D721Med (cell line): ENCODE measurements around the gene ATG9B.

ENCODE experiments used
- DNase-seq: peaks from one replicate; pipeline ENCODE4 v3.0.0; 2011; ENCODE audit warnings: low spot score; ENCODE audit not compliant: insufficient read length
- FAIRE-seq: peaks from 2 replicates; lab custom pipeline; 2011; peaks lifted over from hg19 to GRCh38; lab: Jason Lieb, UNC
- TF ChIP-seq, protein P1 (sequence below): IDR thresholded peaks from 2 replicates; pipeline ENCODE4 v1.5.1; 2012; ENCODE audit warnings: mild to moderate bottlenecking, control low read depth; ENCODE audit not compliant: insufficient read depth; ENCODE audit errors: missing control alignments

Gene ATG9B

DNA sequence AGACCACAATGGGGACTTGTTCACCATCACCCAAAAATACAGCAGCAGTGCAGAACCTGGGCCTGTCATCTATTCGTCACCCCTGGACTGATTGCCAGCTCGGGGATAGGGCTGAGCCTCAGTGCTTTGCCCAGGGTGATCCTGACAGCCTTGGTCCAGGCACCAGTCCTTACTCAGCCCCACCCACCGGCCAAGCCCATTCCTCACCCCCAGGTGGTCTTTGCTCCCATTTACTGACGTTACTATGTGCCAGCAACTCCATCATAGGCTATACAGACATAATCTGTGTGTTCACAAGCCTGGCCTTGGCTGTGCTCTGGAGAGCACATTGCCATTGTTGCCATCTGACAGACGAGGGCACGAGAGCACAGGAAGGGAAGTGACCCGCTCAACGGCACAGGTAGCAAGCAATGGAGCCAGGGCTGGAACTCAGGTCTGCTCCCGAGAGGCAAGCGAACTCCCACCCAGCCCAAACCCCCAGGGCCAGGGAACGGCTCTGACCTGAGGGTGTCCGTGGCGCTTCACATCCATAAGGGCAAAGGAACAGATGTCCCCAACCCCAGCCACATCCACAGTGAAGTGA, 6.8 kb downstream of the ATG9B start:
- FAIRE-seq (no peak), DNase-seq (no peak)

DNA sequence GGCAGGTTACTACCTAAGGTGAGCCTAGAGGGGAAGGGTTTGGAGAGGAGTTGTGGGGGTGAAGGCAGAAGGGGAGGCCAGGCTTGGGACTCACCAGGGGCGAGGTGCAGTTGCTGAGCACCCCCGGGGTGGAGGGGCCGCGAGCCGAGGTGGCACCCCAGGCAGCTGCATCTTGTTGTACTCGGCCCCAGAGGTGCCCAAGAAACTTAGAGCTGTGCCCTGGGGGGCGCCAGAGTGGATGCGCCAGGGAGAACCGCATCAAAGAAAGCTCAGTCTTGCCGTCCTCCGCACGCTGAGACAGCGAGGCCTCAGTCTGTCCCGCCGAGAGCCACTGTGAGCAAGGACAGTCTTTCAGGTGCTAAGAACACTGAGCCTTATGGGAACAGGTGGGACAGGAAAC, 7.4 kb downstream of the ATG9B start:
- FAIRE-seq (no peak), DNase-seq (no peak)
- TF ChIP-seq, protein P1, sequence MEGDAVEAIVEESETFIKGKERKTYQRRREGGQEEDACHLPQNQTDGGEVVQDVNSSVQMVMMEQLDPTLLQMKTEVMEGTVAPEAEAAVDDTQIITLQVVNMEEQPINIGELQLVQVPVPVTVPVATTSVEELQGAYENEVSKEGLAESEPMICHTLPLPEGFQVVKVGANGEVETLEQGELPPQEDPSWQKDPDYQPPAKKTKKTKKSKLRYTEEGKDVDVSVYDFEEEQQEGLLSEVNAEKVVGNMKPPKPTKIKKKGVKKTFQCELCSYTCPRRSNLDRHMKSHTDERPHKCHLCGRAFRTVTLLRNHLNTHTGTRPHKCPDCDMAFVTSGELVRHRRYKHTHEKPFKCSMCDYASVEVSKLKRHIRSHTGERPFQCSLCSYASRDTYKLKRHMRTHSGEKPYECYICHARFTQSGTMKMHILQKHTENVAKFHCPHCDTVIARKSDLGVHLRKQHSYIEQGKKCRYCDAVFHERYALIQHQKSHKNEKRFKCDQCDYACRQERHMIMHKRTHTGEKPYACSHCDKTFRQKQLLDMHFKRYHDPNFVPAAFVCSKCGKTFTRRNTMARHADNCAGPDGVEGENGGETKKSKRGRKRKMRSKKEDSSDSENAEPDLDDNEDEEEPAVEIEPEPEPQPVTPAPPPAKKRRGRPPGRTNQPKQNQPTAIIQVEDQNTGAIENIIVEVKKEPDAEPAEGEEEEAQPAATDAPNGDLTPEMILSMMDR = no peak

More for the DNA sequence above, 6.8 kb downstream of the ATG9B start:
- TF ChIP-seq, protein P1 = no peak

DNA sequence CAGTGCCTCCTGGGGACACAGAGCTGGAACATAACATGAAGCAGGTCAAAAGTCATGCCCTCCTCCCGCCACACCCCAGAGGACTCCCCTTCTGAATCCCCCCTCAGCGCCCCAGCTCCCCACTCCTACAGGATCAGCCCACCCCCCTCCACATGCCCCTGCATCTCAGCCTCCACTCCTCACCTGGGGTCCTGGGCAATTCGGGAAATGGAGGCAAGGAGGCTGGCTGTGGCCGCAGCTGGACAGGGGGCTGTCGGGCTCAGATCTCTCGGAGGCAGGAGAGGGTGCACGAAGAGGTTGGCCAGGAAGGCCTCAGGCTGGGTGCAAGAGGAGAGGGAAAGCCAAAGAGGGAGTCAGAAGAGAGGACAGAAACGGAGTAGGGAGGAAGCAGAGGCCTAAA, 7.8 kb downstream of the ATG9B start:
- TF ChIP-seq, protein P1 = no peak
- FAIRE-seq = no peak

DNA sequence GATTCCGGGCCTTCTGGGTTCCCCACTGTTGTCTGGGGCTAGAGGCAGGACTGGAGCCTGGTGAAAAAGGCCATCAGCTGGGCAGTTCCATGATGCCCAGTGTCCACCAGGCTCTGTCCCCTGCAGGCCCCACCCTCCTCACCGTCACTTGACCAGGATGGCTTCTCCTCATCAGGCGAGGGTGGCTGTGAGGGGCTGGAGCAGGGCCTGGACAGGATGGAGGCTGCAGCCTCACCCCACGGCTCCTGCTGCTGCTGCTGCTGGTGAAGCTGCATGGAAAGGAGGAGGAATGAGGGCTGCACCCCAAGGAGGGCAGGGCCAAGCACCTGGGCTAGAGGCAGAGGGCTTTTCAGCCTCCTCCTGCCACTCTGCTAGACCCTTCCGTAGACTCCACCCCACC, 8.3 kb downstream of the ATG9B start:
- TF ChIP-seq, protein P1 = no peak
- no peak for DNase-seq
- FAIRE-seq = no peak

More for the DNA sequence above, 7.8 kb downstream of the ATG9B start:
- DNase-seq = no peak

DNA sequence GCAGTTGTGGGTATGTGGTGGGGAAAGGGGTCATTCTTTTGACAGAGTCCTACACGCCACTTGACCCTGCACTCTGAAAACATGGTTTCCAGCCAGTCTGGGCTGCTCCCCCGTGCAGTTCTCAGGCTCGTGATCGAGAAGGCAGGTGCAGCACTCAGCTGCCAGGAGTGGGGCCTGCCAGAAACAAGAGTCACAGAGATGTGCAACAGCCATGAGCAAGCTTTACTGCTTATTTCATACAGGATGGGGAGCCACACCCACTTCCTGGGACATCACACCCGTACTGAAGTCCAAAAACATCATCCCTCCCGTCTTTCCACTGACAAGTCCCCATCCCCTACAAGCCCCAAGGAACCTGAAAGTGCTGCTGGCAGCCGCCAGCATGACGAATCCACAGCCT, 9.3 kb downstream of the ATG9B start:
- DNase-seq = no peak
- no peak for FAIRE-seq

DNA sequence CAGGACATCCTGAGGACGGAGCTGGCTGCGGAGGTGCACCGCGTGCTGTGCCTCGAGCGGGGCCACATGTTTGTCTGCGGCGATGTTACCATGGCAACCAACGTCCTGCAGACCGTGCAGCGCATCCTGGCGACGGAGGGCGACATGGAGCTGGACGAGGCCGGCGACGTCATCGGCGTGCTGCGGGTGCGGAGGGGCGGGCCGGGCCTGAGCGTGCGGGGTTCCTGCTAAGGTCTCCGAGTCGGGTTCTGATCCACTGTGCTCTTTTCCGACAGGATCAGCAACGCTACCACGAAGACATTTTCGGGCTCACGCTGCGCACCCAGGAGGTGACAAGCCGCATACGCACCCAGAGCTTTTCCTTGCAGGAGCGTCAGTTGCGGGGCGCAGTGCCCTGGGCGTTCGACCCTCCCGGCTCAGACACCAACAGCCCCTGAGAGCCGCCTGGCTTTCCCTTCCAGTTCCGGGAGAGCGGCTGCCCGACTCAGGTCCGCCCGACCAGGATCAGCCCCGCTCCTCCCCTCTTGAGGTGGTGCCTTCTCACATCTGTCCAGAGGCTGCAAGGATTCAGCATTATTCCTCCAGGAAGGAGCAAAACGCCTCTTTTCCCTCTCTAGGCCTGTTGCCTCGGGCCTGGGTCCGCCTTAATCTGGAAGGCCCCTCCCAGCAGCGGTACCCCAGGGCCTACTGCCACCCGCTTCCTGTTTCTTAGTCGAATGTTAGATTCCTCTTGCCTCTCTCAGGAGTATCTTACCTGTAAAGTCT, 10.4 kb downstream of the ATG9B start:
- FAIRE-seq = no peak
- TF ChIP-seq, protein P1 = no peak

More for the DNA sequence above, 9.3 kb downstream of the ATG9B start:
- TF ChIP-seq, protein P1 = no peak

DNA sequence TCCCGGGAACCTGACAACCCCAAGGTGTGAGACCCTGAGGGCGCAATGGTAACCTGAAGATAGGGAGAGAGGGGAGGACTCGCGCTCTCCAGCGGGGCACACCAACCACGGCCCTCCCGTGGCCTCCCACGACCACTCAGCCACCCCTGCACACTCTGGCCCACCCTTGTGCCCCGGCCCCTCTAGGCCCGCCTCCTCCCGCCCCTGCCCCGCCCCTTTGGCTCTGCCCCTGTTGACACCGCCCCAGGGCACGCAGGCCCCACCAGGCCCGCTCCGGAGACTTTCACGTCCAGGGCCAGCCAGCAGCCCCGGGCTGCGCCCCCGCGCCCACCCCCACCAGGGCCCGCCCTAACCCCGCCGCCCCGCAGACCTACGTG, 10.9 kb downstream of the ATG9B start:
- FAIRE-seq (no peak), DNase-seq (no peak)
- TF ChIP-seq, protein P1 = no peak

More for the DNA sequence above, 10.4 kb downstream of the ATG9B start:
- DNase-seq = no peak
